Esophagus muscularis mucosa (tissue), 4 donors: ENCODE results near the gene ASTN2. TPM values are rescaled to one million over a fixed set of nuclear protein-coding genes. Genes with fewer than 3 reads are reported as not detected.

Source experiments
- DNase-seq: peaks from one replicate; pipeline ENCODE4 v3.0.0-alpha.2; 2017; ENCODE audit errors: extremely low spot score
- H3K27ac ChIP-seq, 4 donors: fragments of 200-600 bp; sonication (generic); replicated peaks in 1 of 4; 1 replicate in 3 of 4; 2 replicates in 1 of 4; pipeline ENCODE4 v1.5.1; 2016 to 2019; ENCODE audit warnings: mild to moderate bottlenecking in 1 of 4
- H3K27me3 ChIP-seq, 4 donors: fragments of 200-600 bp; sonication (generic); one replicate each; pipeline versions ENCODE4 v1.5.1 to v1.6.0; 2016 to 2019
- H3K36me3 ChIP-seq, 4 donors: fragments of 200-600 bp; sonication (generic); one replicate each; pipeline ENCODE4 v1.5.1; 2016 to 2019
- H3K4me1 ChIP-seq, 4 donors: fragments of 200-600 bp; sonication (generic); one replicate each; pipeline ENCODE4 v1.5.1; 2016 to 2019
- H3K4me3 ChIP-seq, 4 donors: fragments of 200-600 bp; sonication (generic); 1 replicate in 2 of 4; 2 replicates in 2 of 4; pipeline ENCODE4 v1.5.1; 2016 to 2019; ENCODE audit warnings: mild to moderate bottlenecking in 4 of 4, moderate library complexity in 1 of 4
- H3K9me3 ChIP-seq, 4 donors: fragments of 200-600 bp; sonication (generic); 1 replicate in 3 of 4; 2 replicates in 1 of 4; pipeline ENCODE4 v1.5.1; 2016 to 2019
- EP300 ChIP-seq: sonication (generic); formaldehyde crosslinking; IDR thresholded peaks from one replicate; pipeline ENCODE4 v1.6.1; 2017; ENCODE audit warnings: antibody characterized with exemption
- POLR2A ChIP-seq: fragments of 450-650 bp; IDR thresholded peaks from one replicate; pipeline ENCODE4 v1.6.1; 2017; ENCODE audit warnings: antibody characterized with exemption, moderate library complexity, mild to moderate bottlenecking, low read depth
- POLR2AphosphoS5 ChIP-seq, 2 donors: sonication (generic); formaldehyde crosslinking; IDR thresholded peaks; one replicate each; pipeline ENCODE4 v1.6.1; 2017; ENCODE audit warnings: antibody characterized with exemption in 2 of 2
- WGBS: methylation state at CpG from one replicate; pipeline ENCODE4 v1.1.5; 2018; 5-methylcytosine and 5-hydroxymethylcytosine counted together
- intact Hi-C: fragments of 100-400 bp; cut with DNase I; formaldehyde crosslinking; loops from one replicate; pipeline ENCODE4 v1.15.1; 2023
- total RNA-seq, 4 donors: library from RNA; depleted of rRNA; stranded (reverse); fragments of >200 nt; gene quantifications; one replicate each; pipeline versions ENCODE4 v1.1.0 to v1.2.1, GENCODE V29; 2016
- TF ChIP-seq, protein P1 (sequence below), 3 experiments: fragments of 200-600 bp in 2 of 3; fragments of 450-650 bp in 1 of 3; sonication (generic) in 2 of 3; IDR thresholded peaks; one replicate each; pipeline ENCODE4 v1.5.1; 2017 to 2019; ENCODE audit warnings: antibody characterized with exemption in 3 of 3, mild to moderate bottlenecking in 2 of 3, moderate library complexity in 1 of 3

The ASTN2 gene
- total RNA-seq, 4 donors from 2014 or later = 4.2 to 6.9 (median 5.5) TPM

DNA sequence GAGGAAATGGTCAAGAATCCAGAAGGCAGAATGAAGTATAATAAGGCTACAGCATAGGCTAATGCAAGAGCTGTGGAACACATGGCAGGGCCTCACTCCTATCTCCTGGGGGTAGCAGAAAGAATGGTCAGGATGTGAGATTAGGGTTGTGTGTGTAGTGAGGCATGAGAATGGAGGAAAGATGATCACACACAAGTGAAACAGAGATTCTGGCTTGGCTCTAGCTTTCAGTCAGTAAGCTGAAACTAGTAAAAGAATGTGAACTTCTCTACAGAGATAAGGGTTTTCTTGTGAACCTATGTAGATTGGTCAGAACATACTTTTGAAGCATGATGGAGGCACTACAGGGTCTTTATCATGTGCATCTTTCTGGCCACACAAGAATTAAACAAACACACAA, 298.8 kb downstream of the ASTN2 start:
- Histone ChIP-seq H3K27me3 (no peaks in the 10 kb centered on the region), H3K9me3 (no peaks in the 10 kb centered on the region), H3K4me1 (no peaks in the 10 kb centered on the region), H3K36me3 (no peaks in the 10 kb centered on the region), H3K4me3 (no peak overlapping the region), H3K27ac (no peak overlapping the region)
- no peak for DNase-seq
- no peak for TF ChIP-seq POLR2AphosphoS5 (IDR thresholded peaks at IDR 0.05)
- intact Hi-C loops = no loop called here

DNA sequence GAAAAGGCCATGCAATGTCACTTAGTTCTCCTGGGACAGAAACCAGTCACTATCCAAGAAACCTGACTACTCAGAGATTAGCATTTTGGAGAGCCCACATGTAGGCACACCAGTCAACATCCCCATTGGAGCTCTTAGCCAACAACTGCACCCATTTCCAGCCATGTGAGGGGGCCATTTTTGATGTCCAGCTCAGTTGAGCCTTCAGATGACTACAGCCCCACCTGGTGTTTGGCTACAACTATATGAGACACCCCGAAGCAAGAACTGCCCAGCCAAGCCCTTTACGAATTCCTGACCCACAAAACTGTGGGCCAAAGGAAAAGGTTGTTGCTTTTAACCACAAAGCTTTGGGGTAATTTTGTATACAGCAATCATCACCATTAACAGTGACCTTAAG, 300.1 kb downstream of the ASTN2 start:
- Histone ChIP-seq H3K27me3 (no peaks in the 10 kb centered on the region), H3K36me3 (no peaks in the 10 kb centered on the region), H3K4me1 (no peaks in the 10 kb centered on the region), H3K9me3 (no peaks in the 10 kb centered on the region), H3K27ac (no peak overlapping the region), H3K4me3 (no peak overlapping the region)
- intact Hi-C loops = no loop called here
- DNase-seq = no peak
- TF ChIP-seq EP300 = no peak
- TF ChIP-seq POLR2AphosphoS5 (IDR thresholded peaks at IDR 0.05) = no peak
- TF ChIP-seq, protein P1, sequence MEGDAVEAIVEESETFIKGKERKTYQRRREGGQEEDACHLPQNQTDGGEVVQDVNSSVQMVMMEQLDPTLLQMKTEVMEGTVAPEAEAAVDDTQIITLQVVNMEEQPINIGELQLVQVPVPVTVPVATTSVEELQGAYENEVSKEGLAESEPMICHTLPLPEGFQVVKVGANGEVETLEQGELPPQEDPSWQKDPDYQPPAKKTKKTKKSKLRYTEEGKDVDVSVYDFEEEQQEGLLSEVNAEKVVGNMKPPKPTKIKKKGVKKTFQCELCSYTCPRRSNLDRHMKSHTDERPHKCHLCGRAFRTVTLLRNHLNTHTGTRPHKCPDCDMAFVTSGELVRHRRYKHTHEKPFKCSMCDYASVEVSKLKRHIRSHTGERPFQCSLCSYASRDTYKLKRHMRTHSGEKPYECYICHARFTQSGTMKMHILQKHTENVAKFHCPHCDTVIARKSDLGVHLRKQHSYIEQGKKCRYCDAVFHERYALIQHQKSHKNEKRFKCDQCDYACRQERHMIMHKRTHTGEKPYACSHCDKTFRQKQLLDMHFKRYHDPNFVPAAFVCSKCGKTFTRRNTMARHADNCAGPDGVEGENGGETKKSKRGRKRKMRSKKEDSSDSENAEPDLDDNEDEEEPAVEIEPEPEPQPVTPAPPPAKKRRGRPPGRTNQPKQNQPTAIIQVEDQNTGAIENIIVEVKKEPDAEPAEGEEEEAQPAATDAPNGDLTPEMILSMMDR (IDR thresholded peaks at IDR 0.05) = no peak
- TF ChIP-seq POLR2A = no peak
- 45% methylated on average over 2 of the region's 2 CpGs for WGBS

DNA sequence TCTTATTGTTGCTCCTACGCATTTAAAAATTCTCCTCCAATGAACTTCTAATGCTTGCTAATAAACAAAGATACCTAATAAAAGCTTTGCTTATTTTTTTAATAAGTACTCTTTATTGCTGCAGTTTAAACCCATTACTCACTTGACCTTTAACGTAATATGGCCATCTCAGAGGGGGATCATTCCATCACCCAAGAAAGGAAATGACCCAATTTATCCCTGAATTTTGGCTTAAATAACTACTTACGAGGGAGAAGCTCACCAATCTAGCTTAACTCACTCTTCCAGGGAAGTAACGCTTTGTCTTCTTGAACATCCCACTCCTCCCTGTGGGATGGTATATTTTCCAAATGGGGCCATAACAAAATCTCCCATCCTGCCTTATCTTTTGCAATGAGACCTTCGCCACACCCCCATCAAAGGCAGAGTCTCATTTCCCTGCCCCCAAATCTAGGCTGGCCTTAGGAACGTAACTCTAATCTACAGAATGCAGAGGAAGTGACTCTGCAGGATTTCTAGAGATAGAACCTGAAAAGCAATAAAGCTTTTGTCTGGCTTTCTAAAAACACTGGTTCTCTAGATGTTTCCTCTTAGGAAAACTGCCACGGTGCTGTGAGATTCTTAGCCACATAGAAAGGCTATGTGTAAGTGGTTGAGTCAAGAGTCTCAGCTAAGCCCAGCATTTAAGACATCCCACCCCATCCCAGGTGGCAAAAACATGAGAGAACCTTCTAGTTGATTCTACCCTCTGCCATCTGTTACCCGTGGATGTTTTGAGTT, 310.0 kb downstream of the ASTN2 start:
- Histone ChIP-seq H3K27ac (no peak overlapping the region), H3K4me3 (no peak overlapping the region), H3K27me3 (peaks cover 0 to 4% (median 0%) of the 10 kb centered on the region in 4 donors), H3K4me1 (no peaks in the 10 kb centered on the region), H3K36me3 (no peaks in the 10 kb centered on the region), H3K9me3 (no peaks in the 10 kb centered on the region)
- WGBS = 81% methylated on average over 8 of the region's 8 CpGs
- intact Hi-C loops = no loop called here
- TF ChIP-seq POLR2AphosphoS5 (IDR thresholded peaks at IDR 0.05) (no peak), EP300 (no peak), POLR2A (no peak)
- TF ChIP-seq, protein P1 (IDR thresholded peaks at IDR 0.05) = no peak
- no peak for DNase-seq

DNA sequence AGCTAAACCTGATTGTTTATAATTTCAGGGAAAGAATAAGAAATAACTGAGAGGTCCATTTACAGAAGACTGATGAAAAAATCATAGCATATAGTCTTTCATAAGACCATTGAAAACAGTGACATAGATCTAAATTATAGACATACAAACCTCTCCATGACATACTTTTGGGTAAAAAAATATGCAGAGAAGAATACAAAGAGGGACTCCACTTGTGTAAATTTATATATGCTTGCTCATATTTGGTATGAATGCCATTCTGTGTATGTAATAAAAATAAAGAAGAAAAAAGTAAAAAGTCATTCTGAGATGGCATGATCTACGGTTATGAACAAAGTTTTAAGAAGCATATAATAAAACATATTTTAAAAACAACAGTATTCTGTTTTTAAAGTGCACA, 310.7 kb downstream of the ASTN2 start:
- Histone ChIP-seq H3K27ac (no peak overlapping the region), H3K4me3 (no peak overlapping the region), H3K36me3 (no peaks in the 10 kb centered on the region), H3K27me3 (peaks cover 0 to 4% (median 0%) of the 10 kb centered on the region in 4 donors), H3K9me3 (no peaks in the 10 kb centered on the region), H3K4me1 (no peaks in the 10 kb centered on the region)
- intact Hi-C loops = no loop called here
- WGBS = 78% methylated on average over 1 of the region's 1 CpG
- DNase-seq = no peak
- TF ChIP-seq POLR2A (no peak), POLR2AphosphoS5 (IDR thresholded peaks at IDR 0.05) (no peak), EP300 (no peak)
- TF ChIP-seq, protein P1 (IDR thresholded peaks at IDR 0.05) = no peak

DNA sequence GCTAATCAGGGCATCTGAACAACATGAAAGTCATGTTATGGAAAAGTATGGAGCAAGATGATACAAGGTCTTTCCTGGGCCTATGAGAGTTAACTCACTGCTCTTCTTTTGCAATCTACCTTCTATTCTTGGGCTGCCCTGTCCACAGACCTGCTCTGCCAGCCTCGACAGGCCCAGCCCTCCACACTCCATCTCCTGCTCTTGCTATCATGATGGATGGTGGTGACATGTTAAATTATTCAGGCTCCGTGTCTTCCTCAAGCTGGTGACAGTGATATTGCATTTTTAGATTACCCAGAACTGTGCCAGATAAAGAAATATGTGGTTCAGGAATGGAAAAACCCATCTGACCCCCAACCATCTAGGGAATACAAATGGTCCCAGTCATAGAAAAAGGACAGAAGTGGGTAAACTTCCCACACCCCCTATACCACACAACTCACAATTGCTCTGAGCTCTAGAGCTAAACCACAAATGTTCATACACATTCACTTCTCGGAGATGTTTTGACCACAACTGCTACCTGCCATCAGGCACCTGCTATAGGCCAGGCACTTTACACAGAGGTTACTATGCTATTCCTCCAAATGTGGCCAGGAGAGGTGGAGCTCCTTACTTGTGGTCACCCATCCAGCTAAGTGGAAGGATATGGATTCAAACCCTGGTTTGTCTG, 311.3 kb downstream of the ASTN2 start:
- TF ChIP-seq EP300 (no peak), POLR2A (no peak), POLR2AphosphoS5 (IDR thresholded peaks at IDR 0.05) (no peak)
- TF ChIP-seq, protein P1 (IDR thresholded peaks at IDR 0.05) = no peak
- intact Hi-C loops = no loop called here
- Histone ChIP-seq H3K9me3 (no peaks in the 10 kb centered on the region), H3K4me1 (no peaks in the 10 kb centered on the region), H3K4me3 (no peak overlapping the region), H3K36me3 (no peaks in the 10 kb centered on the region), H3K27me3 (peaks cover 0 to 4% (median 0%) of the 10 kb centered on the region in 4 donors), H3K27ac (no peak overlapping the region)
- WGBS = 38% methylated on average over 3 of the region's 3 CpGs
- DNase-seq = no peak
